ENCODE measurements around the gene CERKL. TPM values are rescaled to one million over a fixed set of nuclear protein-coding genes. Genes with fewer than 3 reads are reported as not detected.

The CERKL gene
- total and polyA plus RNA-seq, 2 donors, result 0.52 to 2.4 TPM

- peak in 1 of 9 donors; percentile 1 for DNase-seq (ENCODE audit: low read depth in 6 of 9, low spot score in 9 of 9)
- Histone ChIP-seq H3K27me3 (ENCODE audit: control insufficient read depth in 2 of 2, insufficient read depth in 1 of 2, low read length in 1 of 2) (peaks cover 49 to 92% of the 10 kb centered on the region in 2 donors), H3K36me3 (ENCODE audit: control insufficient read depth in 2 of 2, insufficient read depth in 2 of 2, low read length in 1 of 2) (no peaks in the 10 kb centered on the region), H3K4me1 (ENCODE audit: control insufficient read depth in 2 of 2, insufficient read depth in 2 of 2, low read length in 2 of 2) (peaks cover 7 to 33% of the 10 kb centered on the region in 2 donors), H3K27ac (ENCODE audit: low read depth in 1 of 2, low read length in 1 of 2) (no peak overlapping the region), H3K9me3 (ENCODE audit: control insufficient read depth in 2 of 2, insufficient read depth in 1 of 2, low read length in 1 of 2) (peaks cover 3 to 9% of the 10 kb centered on the region in 2 donors), H3K4me3 (ENCODE audit: low read length in 2 of 2) (no peak overlapping the region)
- WGBS, result 10% methylated on average over 21 of the region's 21 CpGs
Measured at GRCh38 chr2:181685150-181685688, 28.3 kb upstream of the CERKL start.

- Histone ChIP-seq H3K9me3 (ENCODE audit: control insufficient read depth in 2 of 2, insufficient read depth in 1 of 2, low read length in 1 of 2) (peaks cover 3 to 9% of the 10 kb centered on the region in 2 donors), H3K4me3 (ENCODE audit: low read length in 2 of 2) (no peak overlapping the region), H3K36me3 (ENCODE audit: control insufficient read depth in 2 of 2, insufficient read depth in 2 of 2, low read length in 1 of 2) (no peaks in the 10 kb centered on the region), H3K27me3 (ENCODE audit: control insufficient read depth in 2 of 2, insufficient read depth in 1 of 2, low read length in 1 of 2) (peaks cover 55 to 98% of the 10 kb centered on the region in 2 donors), H3K4me1 (ENCODE audit: control insufficient read depth in 2 of 2, insufficient read depth in 2 of 2, low read length in 2 of 2) (peaks cover 7 to 33% of the 10 kb centered on the region in 2 donors), H3K27ac (ENCODE audit: low read depth in 1 of 2, low read length in 1 of 2) (no peak overlapping the region)
- peak in 1 of 9 donors; percentile 1 for DNase-seq (ENCODE audit: low read depth in 6 of 9, low spot score in 9 of 9)
- 10% methylated on average over 26 of the region's 26 CpGs for WGBS
Measured at GRCh38 chr2:181684454-181685149, 27.7 kb upstream of the CERKL start.

- Histone ChIP-seq H3K4me1 (ENCODE audit: control insufficient read depth in 2 of 2, insufficient read depth in 2 of 2, low read length in 2 of 2) (peaks cover 7 to 33% of the 10 kb centered on the region in 2 donors), H3K27ac (ENCODE audit: low read depth in 1 of 2, low read length in 1 of 2) (no peak overlapping the region), H3K36me3 (ENCODE audit: control insufficient read depth in 2 of 2, insufficient read depth in 2 of 2, low read length in 1 of 2) (no peaks in the 10 kb centered on the region), H3K27me3 (ENCODE audit: control insufficient read depth in 2 of 2, insufficient read depth in 1 of 2, low read length in 1 of 2) (peaks cover 63 to 100% of the 10 kb centered on the region in 2 donors), H3K9me3 (ENCODE audit: control insufficient read depth in 2 of 2, insufficient read depth in 1 of 2, low read length in 1 of 2) (peaks cover 3 to 12% of the 10 kb centered on the region in 2 donors), H3K4me3 (ENCODE audit: low read length in 2 of 2) (peak overlapping the region in 1 of 2 donors; percentile 3)
- whole genome bisulfite sequencing, result 4% methylated on average over 85 of the region's 85 CpGs
- peak in 1 of 9 donors; percentile 1 for DNase-seq (ENCODE audit: low read depth in 6 of 9, low spot score in 9 of 9)
Measured at GRCh38 chr2:181683518-181684453, 26.9 kb upstream of the CERKL start.

- WGBS, result 6% methylated on average over 42 of the region's 42 CpGs
- H3K4me1 ChIP-seq (ENCODE audit: control insufficient read depth in 2 of 2, insufficient read depth in 2 of 2, low read length in 2 of 2), result peaks cover 7 to 39% of the 10 kb centered on the region in 2 donors
- peak in 1 of 9 donors; percentile 14 for DNase-seq (ENCODE audit: low read depth in 6 of 9, low spot score in 9 of 9)
Measured at GRCh38 chr2:181682795-181683517, 26.1 kb upstream of the CERKL start.

GRCh38 chr2:181682026-181682789, 25.3 kb upstream of the CERKL start:
- Histone ChIP-seq H3K4me3 (ENCODE audit: low read length in 2 of 2) (no peak overlapping the region), H3K27me3 (ENCODE audit: control insufficient read depth in 2 of 2, insufficient read depth in 1 of 2, low read length in 1 of 2) (peaks cover 74 to 100% of the 10 kb centered on the region in 2 donors), H3K36me3 (ENCODE audit: control insufficient read depth in 2 of 2, insufficient read depth in 2 of 2, low read length in 1 of 2) (no peaks in the 10 kb centered on the region), H3K9me3 (ENCODE audit: control insufficient read depth in 2 of 2, insufficient read depth in 1 of 2, low read length in 1 of 2) (peaks cover 3 to 23% of the 10 kb centered on the region in 2 donors), H3K27ac (ENCODE audit: low read depth in 1 of 2, low read length in 1 of 2) (no peak overlapping the region), H3K4me1 (ENCODE audit: control insufficient read depth in 2 of 2, insufficient read depth in 2 of 2, low read length in 2 of 2) (peaks cover 7 to 43% of the 10 kb centered on the region in 2 donors)
- 11% methylated on average over 24 of the region's 24 CpGs for WGBS
- peak in 1 of 9 donors; percentile 1 for DNase-seq (ENCODE audit: low read depth in 6 of 9, low spot score in 9 of 9)

More at GRCh38 chr2:181682795-181683517, 26.1 kb upstream of the CERKL start:
- H3K27ac ChIP-seq (ENCODE audit: low read depth in 1 of 2, low read length in 1 of 2), result no peak overlapping the region
- H3K27me3 ChIP-seq (ENCODE audit: control insufficient read depth in 2 of 2, insufficient read depth in 1 of 2, low read length in 1 of 2), result peaks cover 68 to 100% of the 10 kb centered on the region in 2 donors
- H3K9me3 ChIP-seq (ENCODE audit: control insufficient read depth in 2 of 2, insufficient read depth in 1 of 2, low read length in 1 of 2), result peaks cover 3 to 19% of the 10 kb centered on the region in 2 donors
- no peak overlapping the region for H3K4me3 ChIP-seq (ENCODE audit: low read length in 2 of 2)
- H3K36me3 ChIP-seq (ENCODE audit: control insufficient read depth in 2 of 2, insufficient read depth in 2 of 2, low read length in 1 of 2), result no peaks in the 10 kb centered on the region

- DNase-seq (ENCODE audit: low read depth in 6 of 9, low spot score in 9 of 9), result peak in 1 of 9 donors; percentile 10
- peak overlapping the region in 1 of 2 donors; percentile 4 for H3K4me3 ChIP-seq (ENCODE audit: low read length in 2 of 2)
- no peak overlapping the region for H3K27ac ChIP-seq (ENCODE audit: low read depth in 1 of 2, low read length in 1 of 2)
- peaks cover 3 to 23% of the 10 kb centered on the region in 2 donors for H3K9me3 ChIP-seq (ENCODE audit: control insufficient read depth in 2 of 2, insufficient read depth in 1 of 2, low read length in 1 of 2)
- H3K36me3 ChIP-seq (ENCODE audit: control insufficient read depth in 2 of 2, insufficient read depth in 2 of 2, low read length in 1 of 2), result no peaks in the 10 kb centered on the region
- H3K27me3 ChIP-seq (ENCODE audit: control insufficient read depth in 2 of 2, insufficient read depth in 1 of 2, low read length in 1 of 2), result peaks cover 71 to 97% of the 10 kb centered on the region in 2 donors
- WGBS, result 8% methylated on average over 38 of the region's 38 CpGs
- peaks cover 7 to 43% of the 10 kb centered on the region in 2 donors for H3K4me1 ChIP-seq (ENCODE audit: control insufficient read depth in 2 of 2, insufficient read depth in 2 of 2, low read length in 2 of 2)
Measured at GRCh38 chr2:181680937-181681811, 24.3 kb upstream of the CERKL start.

- H3K4me1 ChIP-seq (ENCODE audit: control insufficient read depth in 2 of 2, insufficient read depth in 2 of 2, low read length in 2 of 2), result peaks cover 7 to 43% of the 10 kb centered on the region in 2 donors
- H3K27ac ChIP-seq (ENCODE audit: low read depth in 1 of 2, low read length in 1 of 2), result no peak within 1 kb of the TSS
- H3K36me3 ChIP-seq (ENCODE audit: control insufficient read depth in 2 of 2, insufficient read depth in 2 of 2, low read length in 1 of 2), result no peaks in the 10 kb centered on the region
- peak in 1 of 9 donors; percentile 5 for DNase-seq (ENCODE audit: low read depth in 6 of 9, low spot score in 9 of 9)
- WGBS, result 3% methylated on average over 45 of the region's 45 CpGs
- H3K9me3 ChIP-seq (ENCODE audit: control insufficient read depth in 2 of 2, insufficient read depth in 1 of 2, low read length in 1 of 2), result peaks cover 3 to 21% of the 10 kb centered on the region in 2 donors
- H3K4me3 ChIP-seq (ENCODE audit: low read length in 2 of 2), result peak within 1 kb of the TSS in 1 of 2 donors; percentile 4
- H3K27me3 ChIP-seq (ENCODE audit: control insufficient read depth in 2 of 2, insufficient read depth in 1 of 2, low read length in 1 of 2), result peaks cover 69 to 97% of the 10 kb centered on the region in 2 donors
Measured at GRCh38 chr2:181680055-181680936, 23.4 kb upstream of the CERKL start, which contains the start of gene NEUROD1. Gene NEUROD1 (minus strand): TSS chr2:181680517. CDS start chr2:181678860, 1,657 bp downstream.
